MM.1S (cell line): ENCODE measurements around the gene PPL.

Experiments
- EZH2 ChIP-seq: fragments of 300-600 bp; sonication (generic); optimal IDR thresholded peaks from 2 replicates; pipeline ENCODE3; 2017; ENCODE audit warnings: low read depth, mild to moderate bottlenecking, antibody characterized with exemption, low read length, mixed read lengths
- TF ChIP-seq, protein P1 (sequence below): fragments of 300-600 bp; sonication (generic); IDR thresholded peaks from 2 replicates; pipeline ENCODE4 v1.5.1; 2016; ENCODE audit warnings: antibody characterized with exemption, low read length, mixed read lengths

DNA sequence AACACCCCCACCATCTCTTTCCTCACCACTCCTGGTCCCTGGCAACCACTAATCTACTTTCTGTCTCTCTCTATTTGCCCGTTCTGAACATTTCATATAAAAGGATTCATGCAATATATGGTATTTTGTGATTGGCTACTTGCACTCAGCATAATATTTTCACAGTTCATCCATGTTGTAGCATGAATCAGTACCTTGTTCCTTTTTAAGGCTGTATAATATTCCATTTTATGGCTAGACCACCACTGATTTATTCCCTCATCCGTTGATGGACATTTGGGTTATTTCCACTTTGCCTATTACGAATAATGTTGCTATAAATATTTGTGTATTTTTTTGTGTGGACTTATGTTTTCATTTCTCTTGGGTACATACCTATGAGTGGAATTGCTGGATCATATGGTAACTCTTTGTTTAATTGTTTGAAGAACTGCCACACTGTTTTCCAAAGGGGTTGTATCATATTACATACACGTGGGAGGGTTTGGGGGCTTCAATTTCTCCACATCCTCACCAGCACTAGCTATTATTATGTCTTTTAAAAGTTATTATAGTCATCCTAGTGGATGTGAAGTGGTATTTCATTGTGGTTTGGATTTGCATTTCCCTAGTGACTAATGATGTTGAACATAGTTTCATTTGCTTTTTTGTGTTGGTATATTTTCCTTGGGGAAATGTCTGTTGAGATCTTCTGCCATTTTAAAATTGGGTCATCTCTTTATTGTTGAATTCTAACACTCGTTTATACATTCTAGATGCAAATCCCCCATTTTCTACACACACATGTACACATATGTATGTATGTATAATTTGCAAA lies 47.4 kb upstream of the PPL start:
- TF ChIP-seq EZH2: no peak
- TF ChIP-seq, protein P1, sequence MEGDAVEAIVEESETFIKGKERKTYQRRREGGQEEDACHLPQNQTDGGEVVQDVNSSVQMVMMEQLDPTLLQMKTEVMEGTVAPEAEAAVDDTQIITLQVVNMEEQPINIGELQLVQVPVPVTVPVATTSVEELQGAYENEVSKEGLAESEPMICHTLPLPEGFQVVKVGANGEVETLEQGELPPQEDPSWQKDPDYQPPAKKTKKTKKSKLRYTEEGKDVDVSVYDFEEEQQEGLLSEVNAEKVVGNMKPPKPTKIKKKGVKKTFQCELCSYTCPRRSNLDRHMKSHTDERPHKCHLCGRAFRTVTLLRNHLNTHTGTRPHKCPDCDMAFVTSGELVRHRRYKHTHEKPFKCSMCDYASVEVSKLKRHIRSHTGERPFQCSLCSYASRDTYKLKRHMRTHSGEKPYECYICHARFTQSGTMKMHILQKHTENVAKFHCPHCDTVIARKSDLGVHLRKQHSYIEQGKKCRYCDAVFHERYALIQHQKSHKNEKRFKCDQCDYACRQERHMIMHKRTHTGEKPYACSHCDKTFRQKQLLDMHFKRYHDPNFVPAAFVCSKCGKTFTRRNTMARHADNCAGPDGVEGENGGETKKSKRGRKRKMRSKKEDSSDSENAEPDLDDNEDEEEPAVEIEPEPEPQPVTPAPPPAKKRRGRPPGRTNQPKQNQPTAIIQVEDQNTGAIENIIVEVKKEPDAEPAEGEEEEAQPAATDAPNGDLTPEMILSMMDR: no peak
